Endothelial cell of umbilical vein (primary cell): ENCODE results near the gene KCNB1. TPM values are rescaled to one million over a fixed set of nuclear protein-coding genes. Genes with fewer than 3 reads are reported as not detected.

Source experiments
- BruUV-seq: library from RNA; stranded (reverse); fragments of 400-500 nt; replicated peaks from 2 replicates; lab custom pipeline; 2021; lab: Mats Ljungman, UMichigan
- CTCF ChIA-PET: fragments of 300-600, 350-600 bp; sonication (Branson Sonifier 250); formaldehyde crosslinking; loops from one replicate; lab custom pipeline; 2021; ENCODE audit warnings: antibody characterized with exemption, inconsistent platforms; lab: Charles Lee
- POLR2A ChIA-PET: fragments of 300-600, 350-600 bp; sonication (Branson Sonifier 250); formaldehyde crosslinking; loops from one replicate; lab custom pipeline; 2021; ENCODE audit warnings: antibody characterized with exemption, inconsistent platforms; lab: Charles Lee
- DNase-seq: peaks from one replicate; pipeline ENCODE4 v3.0.0-alpha.2; 2011; ENCODE audit warnings: low read depth, low spot score
- FAIRE-seq: peaks from 2 replicates; lab custom pipeline; 2011; peaks lifted over from hg19 to GRCh38; lab: Jason Lieb, UNC
- H2AFZ ChIP-seq: 2 replicates; pipeline ENCODE4 v1.6.0; 2012; ENCODE audit warnings: low read depth, low read length, control low read depth, inconsistent platforms
- H3K27ac ChIP-seq: 2 replicates; pipeline ENCODE4 v1.5.1; 2011; ENCODE audit warnings: low read depth, mild to moderate bottlenecking, control low read depth, low read length, moderate library complexity; ENCODE audit not compliant: insufficient read depth
- H3K27me3 ChIP-seq, 2 experiments: 2 replicates each; pipeline versions ENCODE4 v1.6.0 to v1.6.1; 2011; ENCODE audit warnings: low read length in 2 of 2, mixed read lengths in 1 of 2; ENCODE audit not compliant: control insufficient read depth in 2 of 2, insufficient read depth in 2 of 2
- H3K36me3 ChIP-seq, 2 experiments: 2 replicates in 1 of 2; 3 replicates in 1 of 2; pipeline ENCODE4 v1.5.1; 2011; ENCODE audit warnings: low read length in 2 of 2, mild to moderate bottlenecking in 1 of 2, moderate library complexity in 1 of 2; ENCODE audit not compliant: control insufficient read depth in 2 of 2, insufficient read depth in 2 of 2; ENCODE audit errors: extremely low read depth in 1 of 2
- H3K4me1 ChIP-seq: 3 replicates; pipeline ENCODE4 v1.5.1; 2011; ENCODE audit warnings: mild to moderate bottlenecking, low read length; ENCODE audit not compliant: control insufficient read depth, insufficient read depth; ENCODE audit errors: extremely low read depth
- H3K4me2 ChIP-seq: 2 replicates; pipeline ENCODE4 v1.6.1; 2011; ENCODE audit warnings: low read length, control low read depth, mixed read lengths; ENCODE audit not compliant: insufficient read depth
- H3K4me3 ChIP-seq, 3 experiments: fragments of 200-600 bp in 1 of 3; sonication (generic), shearing (Covaris generic) in 1 of 3; replicated peaks in 1 of 3; 2 replicates each; pipeline ENCODE4 v1.5.1; 2011 to 2016; ENCODE audit warnings: control low read depth in 3 of 3, low read length in 3 of 3, mild to moderate bottlenecking in 2 of 3, inconsistent platforms in 1 of 3, low read depth in 1 of 3, moderate library complexity in 1 of 3; ENCODE audit not compliant: insufficient read depth in 1 of 3
- H3K79me2 ChIP-seq: 2 replicates; pipeline ENCODE4 v1.6.0; 2012; ENCODE audit warnings: low read length, inconsistent platforms; ENCODE audit not compliant: control insufficient read depth, insufficient read depth
- H3K9ac ChIP-seq: replicated peaks from 2 replicates; pipeline ENCODE3; 2011; ENCODE audit warnings: low read length, control low read depth; ENCODE audit not compliant: insufficient read depth; ENCODE audit errors: extremely low read depth
- H3K9me1 ChIP-seq: replicated peaks from 3 replicates; pipeline ENCODE4 v1.6.0; 2011; ENCODE audit warnings: mild to moderate bottlenecking, low read length; ENCODE audit not compliant: control insufficient read depth, insufficient read depth; ENCODE audit errors: extremely low read depth
- H3K9me3 ChIP-seq: replicated peaks from 2 replicates; pipeline ENCODE4 v1.5.1; 2012; ENCODE audit warnings: low read length, inconsistent platforms; ENCODE audit not compliant: control insufficient read depth, insufficient read depth
- H4K20me1 ChIP-seq: replicated peaks from 2 replicates; pipeline ENCODE3; 2011; ENCODE audit warnings: mild to moderate bottlenecking, low read length; ENCODE audit not compliant: control insufficient read depth, insufficient read depth; ENCODE audit errors: extremely low read depth
- CTCF ChIP-seq, 2 donors: IDR thresholded peaks; 1 replicate in 1 of 2; 2 replicates in 1 of 2; pipeline ENCODE4 v1.5.1; 2011; ENCODE audit warnings: low read length in 2 of 2, mild to moderate bottlenecking in 2 of 2, moderate library complexity in 2 of 2, control low read depth in 1 of 2, inconsistent platforms in 1 of 2, low read depth in 1 of 2; ENCODE audit not compliant: insufficient read depth in 1 of 2; ENCODE audit errors: extremely low read depth in 1 of 2
- EZH2 ChIP-seq: IDR thresholded peaks from 2 replicates; pipeline ENCODE4 v1.6.1; 2012; ENCODE audit warnings: borderline replicate concordance, low read depth, mild to moderate bottlenecking, moderate library complexity, low read length, inconsistent platforms; ENCODE audit not compliant: severe bottlenecking
- FOS ChIP-seq: IDR thresholded peaks from 2 replicates; pipeline ENCODE4 v1.6.1; 2011; ENCODE audit warnings: mild to moderate bottlenecking, low read length, moderate library complexity, borderline replicate concordance; ENCODE audit not compliant: insufficient read depth
- GATA2 ChIP-seq: IDR thresholded peaks from 2 replicates; pipeline ENCODE4 v1.7.0; 2011; ENCODE audit warnings: low read depth, mild to moderate bottlenecking, moderate library complexity, mixed read lengths, low read length; ENCODE audit not compliant: insufficient read length, insufficient read depth
- JUN ChIP-seq: IDR thresholded peaks from 2 replicates; pipeline ENCODE4 v1.6.1; 2011; ENCODE audit warnings: borderline replicate concordance, low read depth; ENCODE audit not compliant: insufficient read length, insufficient read depth
- MAX ChIP-seq: IDR thresholded peaks from 2 replicates; pipeline ENCODE4 v1.6.1; 2011; ENCODE audit not compliant: insufficient read depth, insufficient read length
- MYC ChIP-seq: IDR thresholded peaks from one replicate; pipeline ENCODE4 v1.6.1; 2011; ENCODE audit warnings: mild to moderate bottlenecking, low read depth, low read length
- POLR2A ChIP-seq: IDR thresholded peaks from 2 replicates; pipeline ENCODE4 v1.6.1; 2012; ENCODE audit warnings: low read depth, mild to moderate bottlenecking, control low read depth, low read length
- POLR2AphosphoS5 ChIP-seq: IDR thresholded peaks from 2 replicates; pipeline ENCODE4 v1.6.1; 2012; ENCODE audit warnings: low read depth, mild to moderate bottlenecking, control low read depth, low read length, moderate library complexity; ENCODE audit not compliant: insufficient read depth
- dilution Hi-C: fragments of 300-500 bp; cut with MboI; formaldehyde crosslinking; loops from one replicate; pipeline ENCODE4 v1.15.0; 2019; ENCODE audit warnings: low sequenced_read_pairs; ENCODE audit not compliant: extremely low pct_ligation_motif_present
- intact Hi-C: fragments of 100-400 bp; cut with micrococcal nuclease; formaldehyde crosslinking; loops from one replicate; pipeline ENCODE4 v1.10.0; 2022
- polyA plus RNA-seq, 4 experiments: library from polyadenylated mRNA; depleted of rRNA in 3 of 4; stranded (reverse) in 3 of 4; unstranded in 1 of 4; fragments of >200 nt; gene quantifications; 2 replicates each; pipeline versions ENCODE4 v1.2.1 to v1.2.3, GENCODE V29; 2011 to 2012; ENCODE audit warnings: missing spikeins in 1 of 4
- total RNA-seq: library from RNA; stranded (reverse); gene quantifications from 2 replicates; pipeline ENCODE4 v1.2.3, GENCODE V29; 2021

Gene KCNB1
- total and polyA plus RNA-seq, 2 donors (not counting 3 experiments of a cell fraction or from before 2014, with no cell fraction given) = not detected

GRCh38 chr20:49396230-49396629 lies 86.2 kb downstream of the KCNB1 start:
- ChIA-PET POLR2A (no interaction called here), CTCF (interaction anchor here (1.0 to 3.5 kb wide), 3 partner anchors 12 to 31 kb away, joined by 3 to 23 read pairs (median 3); no protein-coding TSS in a partner anchor)
- Histone ChIP-seq H3K79me2 (no peaks in the 10 kb centered on the region), H4K20me1 (no peaks in the 10 kb centered on the region), H3K4me2 (no peak overlapping the region), H3K4me1 (no peaks in the 10 kb centered on the region), H3K9ac (no peak overlapping the region), H2AFZ (no peak overlapping the region), H3K4me3 (no peak overlapping the region), H3K9me3 (no peaks in the 10 kb centered on the region), H3K27me3 (peaks cover under 1 to 5% of the 10 kb centered on the region in 2 experiments), H3K36me3 (no peaks in the 10 kb centered on the region), H3K27ac (no peak overlapping the region), H3K9me1 (no peaks in the 10 kb centered on the region)
- TF ChIP-seq POLR2A = no peak
- no peak for TF ChIP-seq EZH2
- no peak for TF ChIP-seq GATA2
- TF ChIP-seq CTCF (IDR thresholded peaks at IDR 0.05; ENCODE audit: extremely low read depth in 1 of 2, insufficient read depth in 1 of 2, low read depth in 1 of 2, low read length in 2 of 2) = no peak
- no peak for TF ChIP-seq POLR2AphosphoS5
- TF ChIP-seq JUN = no peak
- TF ChIP-seq MYC = no peak
- TF ChIP-seq MAX = no peak
- no peak for TF ChIP-seq FOS
- no peak for FAIRE-seq
- dilution Hi-C loops (no loop called here), intact Hi-C loops (no loop called here)
- BruUV-seq = no TSS peak
- DNase-seq = no peak
